T-helper 9 cell (primary cell): Measurements from ENCODE around the gene ARL2BP.
A peak's percentile ranks its signal among the peaks of the same experiment; 100 is the strongest.

ENCODE experiments used
- DNase-seq: peaks from one replicate; pipeline ENCODE4 v3.0.0-alpha.2; 2020

ARL2BP gene

GRCh38 chr16:57235128-57236021 lies 9.7 kb upstream of the ARL2BP start:
- DNase-seq: no peak

GRCh38 chr16:57236022-57236350 lies 9.1 kb upstream of the ARL2BP start:
- DNase-seq: no peak

- DNase-seq: no peak
Measured at GRCh38 chr16:57238682-57239081, 6.4 kb upstream of the ARL2BP start.

GRCh38 chr16:57239107-57239506 lies 6.0 kb upstream of the ARL2BP start:
- DNase-seq: no peak

- DNase-seq: no peak
Measured at GRCh38 chr16:57240851-57241250, 4.2 kb upstream of the ARL2BP start.

GRCh38 chr16:57242650-57243049 lies 2.4 kb upstream of the ARL2BP start:
- DNase-seq: no peak

GRCh38 chr16:57244463-57244766 lies 644 bp upstream of the ARL2BP start:
- DNase-seq: no peak

GRCh38 chr16:57245472-57246113 lies 534 bp downstream of the ARL2BP start:
- peak; percentile 16 for DNase-seq

- no peak for DNase-seq
Measured at GRCh38 chr16:57251352-57251751, 6.3 kb downstream of the ARL2BP start.

- no peak for DNase-seq
Measured at GRCh38 chr16:57252148-57252721, 7.2 kb downstream of the ARL2BP start.

- DNase-seq: no peak
Measured at GRCh38 chr16:57253466-57253865, 8.4 kb downstream of the ARL2BP start.

GRCh38 chr16:57255686-57256415 lies 10.8 kb downstream of the ARL2BP start:
- DNase-seq: no peak

- DNase-seq: no peak
Measured at GRCh38 chr16:57256601-57257395, 11.7 kb downstream of the ARL2BP start.

- DNase-seq: no peak
Measured at GRCh38 chr16:57257455-57258070, 12.5 kb downstream of the ARL2BP start.

GRCh38 chr16:57258226-57258909 lies 13.3 kb downstream of the ARL2BP start:
- DNase-seq: no peak

GRCh38 chr16:57258910-57259475 lies 13.9 kb downstream of the ARL2BP start:
- DNase-seq: no peak

- DNase-seq: no peak
Measured at GRCh38 chr16:57260294-57260929, 15.4 kb downstream of the ARL2BP start.

- DNase-seq: no peak
Measured at GRCh38 chr16:57261806-57262205, 16.7 kb downstream of the ARL2BP start.

GRCh38 chr16:57262841-57263540 lies 17.9 kb downstream of the ARL2BP start:
- DNase-seq: no peak
